PFSK-1 (cell line): Measurements from ENCODE around the gene PLAC1.

Source experiments
- FOXP2 ChIP-seq: optimal IDR thresholded peaks from 2 replicates; pipeline ENCODE3; 2011; ENCODE audit warnings: borderline replicate concordance, control low read depth, inconsistent platforms; ENCODE audit not compliant: insufficient read depth; ENCODE audit errors: extremely low read length, extremely low read depth
- POLR2AphosphoS5 ChIP-seq: IDR thresholded peaks from 2 replicates; pipeline ENCODE4 v1.6.1; 2012; ENCODE audit warnings: low read depth, mild to moderate bottlenecking, control low read depth, low read length, moderate library complexity
- SIN3A ChIP-seq: IDR thresholded peaks from 2 replicates; pipeline ENCODE4 v1.6.1; 2012; ENCODE audit warnings: mild to moderate bottlenecking, low read length, moderate library complexity, borderline replicate concordance; ENCODE audit not compliant: insufficient read depth
- TAF1 ChIP-seq: IDR thresholded peaks from 2 replicates; pipeline ENCODE4 v1.6.1; 2012; ENCODE audit warnings: low read length, control low read depth, borderline replicate concordance; ENCODE audit not compliant: insufficient read depth
- TF ChIP-seq, protein P1 (sequence below), 2 experiments: IDR thresholded peaks; 2 replicates each; pipeline versions ENCODE4 v1.6.1 to v1.8.0; 2011 to 2012; ENCODE audit warnings: low read depth in 2 of 2, low read length in 2 of 2, control low read depth in 1 of 2, inconsistent platforms in 1 of 2, mild to moderate bottlenecking in 1 of 2, moderate library complexity in 1 of 2; ENCODE audit not compliant: insufficient read depth in 1 of 2

PLAC1 gene

DNA sequence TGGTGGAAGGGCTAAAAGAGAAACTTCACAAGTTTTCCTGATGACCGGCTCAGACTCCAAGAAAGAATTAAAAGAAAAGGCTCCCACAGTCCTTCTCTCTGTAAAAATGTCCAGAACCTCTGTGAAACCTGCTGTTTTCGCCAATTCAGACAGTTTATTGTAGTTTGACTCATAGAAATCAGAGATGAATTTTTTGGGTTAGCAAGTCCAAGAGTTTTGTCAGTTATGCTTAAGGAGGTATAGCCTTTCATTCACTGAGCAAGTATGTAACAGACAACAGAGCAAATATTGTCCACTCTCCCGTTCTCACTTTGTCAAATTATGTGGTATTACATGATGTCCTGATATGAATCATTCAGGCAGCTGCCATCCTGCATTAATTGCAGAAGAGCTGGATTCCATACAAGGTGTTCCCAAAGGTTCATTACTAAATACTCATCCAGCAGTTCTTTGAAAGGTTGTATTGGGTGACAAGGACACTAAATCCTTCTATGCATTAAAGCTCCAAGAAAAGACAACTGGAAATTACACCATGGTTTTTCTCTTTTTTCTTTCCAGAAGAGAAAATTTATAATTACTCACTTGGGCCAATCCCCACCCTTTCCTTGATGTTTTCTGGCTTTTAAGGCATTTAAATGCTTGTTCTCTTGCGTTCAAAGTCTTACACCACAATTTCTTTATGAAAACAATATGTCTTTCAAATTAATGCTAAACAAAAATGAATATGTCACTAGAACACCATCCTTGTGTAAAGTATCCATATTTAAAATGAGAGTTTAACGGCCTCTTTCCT is 30.0 kb upstream of the PLAC1 start:
- TF ChIP-seq, protein P1, sequence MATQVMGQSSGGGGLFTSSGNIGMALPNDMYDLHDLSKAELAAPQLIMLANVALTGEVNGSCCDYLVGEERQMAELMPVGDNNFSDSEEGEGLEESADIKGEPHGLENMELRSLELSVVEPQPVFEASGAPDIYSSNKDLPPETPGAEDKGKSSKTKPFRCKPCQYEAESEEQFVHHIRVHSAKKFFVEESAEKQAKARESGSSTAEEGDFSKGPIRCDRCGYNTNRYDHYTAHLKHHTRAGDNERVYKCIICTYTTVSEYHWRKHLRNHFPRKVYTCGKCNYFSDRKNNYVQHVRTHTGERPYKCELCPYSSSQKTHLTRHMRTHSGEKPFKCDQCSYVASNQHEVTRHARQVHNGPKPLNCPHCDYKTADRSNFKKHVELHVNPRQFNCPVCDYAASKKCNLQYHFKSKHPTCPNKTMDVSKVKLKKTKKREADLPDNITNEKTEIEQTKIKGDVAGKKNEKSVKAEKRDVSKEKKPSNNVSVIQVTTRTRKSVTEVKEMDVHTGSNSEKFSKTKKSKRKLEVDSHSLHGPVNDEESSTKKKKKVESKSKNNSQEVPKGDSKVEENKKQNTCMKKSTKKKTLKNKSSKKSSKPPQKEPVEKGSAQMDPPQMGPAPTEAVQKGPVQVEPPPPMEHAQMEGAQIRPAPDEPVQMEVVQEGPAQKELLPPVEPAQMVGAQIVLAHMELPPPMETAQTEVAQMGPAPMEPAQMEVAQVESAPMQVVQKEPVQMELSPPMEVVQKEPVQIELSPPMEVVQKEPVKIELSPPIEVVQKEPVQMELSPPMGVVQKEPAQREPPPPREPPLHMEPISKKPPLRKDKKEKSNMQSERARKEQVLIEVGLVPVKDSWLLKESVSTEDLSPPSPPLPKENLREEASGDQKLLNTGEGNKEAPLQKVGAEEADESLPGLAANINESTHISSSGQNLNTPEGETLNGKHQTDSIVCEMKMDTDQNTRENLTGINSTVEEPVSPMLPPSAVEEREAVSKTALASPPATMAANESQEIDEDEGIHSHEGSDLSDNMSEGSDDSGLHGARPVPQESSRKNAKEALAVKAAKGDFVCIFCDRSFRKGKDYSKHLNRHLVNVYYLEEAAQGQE (IDR thresholded peaks at IDR 0.05; ENCODE audit: insufficient read depth in 1 of 2, low read depth in 2 of 2, low read length in 2 of 2): no peak
- TF ChIP-seq TAF1 (no peak), SIN3A (no peak), POLR2AphosphoS5 (no peak), FOXP2 (no peak)

DNA sequence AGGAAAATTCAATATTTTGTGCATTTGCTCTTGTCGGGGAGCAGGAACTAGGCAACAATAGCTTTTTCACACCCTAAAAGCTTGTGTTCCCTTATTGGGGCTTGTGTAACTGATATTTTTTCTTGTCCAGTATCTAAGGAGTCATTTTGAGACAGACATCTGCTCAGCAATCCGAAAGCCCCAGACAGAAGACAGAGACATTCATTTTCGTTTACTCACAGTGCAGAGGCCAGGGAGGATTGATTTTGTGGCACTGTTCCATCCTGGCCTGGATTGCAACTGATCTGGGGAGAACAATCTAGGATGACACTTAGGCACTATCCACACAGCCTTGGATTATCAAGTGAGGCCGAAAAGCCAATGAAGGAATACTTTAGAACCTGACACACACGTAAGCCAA is 27.4 kb upstream of the PLAC1 start:
- no peak for TF ChIP-seq SIN3A
- TF ChIP-seq POLR2AphosphoS5: no peak
- TF ChIP-seq, protein P1 (IDR thresholded peaks at IDR 0.05; ENCODE audit: insufficient read depth in 1 of 2, low read depth in 2 of 2, low read length in 2 of 2): no peak
- no peak for TF ChIP-seq FOXP2
- no peak for TF ChIP-seq TAF1

DNA sequence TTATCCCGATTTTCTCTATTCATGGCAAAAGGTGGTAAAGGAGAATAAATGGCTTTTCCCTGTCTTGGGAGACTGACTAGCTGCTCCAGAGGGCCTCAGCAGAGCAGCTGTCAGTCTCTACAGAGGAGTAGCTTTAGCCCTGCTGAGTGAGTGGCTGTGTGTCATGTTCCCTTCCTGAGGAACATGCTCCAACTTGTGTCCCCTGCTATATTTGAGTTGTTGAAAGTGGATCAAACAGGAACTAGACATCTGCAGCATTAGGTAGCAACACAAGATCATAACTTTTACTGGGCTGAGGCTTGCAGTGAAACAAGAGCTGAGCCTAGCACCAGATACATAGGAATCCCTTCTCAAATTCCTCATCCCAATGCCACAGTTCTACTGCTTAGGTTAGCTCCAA is 26.7 kb upstream of the PLAC1 start:
- TF ChIP-seq, protein P1 (IDR thresholded peaks at IDR 0.05; ENCODE audit: insufficient read depth in 1 of 2, low read depth in 2 of 2, low read length in 2 of 2): no peak
- TF ChIP-seq POLR2AphosphoS5 (no peak), SIN3A (no peak), FOXP2 (no peak)

DNA sequence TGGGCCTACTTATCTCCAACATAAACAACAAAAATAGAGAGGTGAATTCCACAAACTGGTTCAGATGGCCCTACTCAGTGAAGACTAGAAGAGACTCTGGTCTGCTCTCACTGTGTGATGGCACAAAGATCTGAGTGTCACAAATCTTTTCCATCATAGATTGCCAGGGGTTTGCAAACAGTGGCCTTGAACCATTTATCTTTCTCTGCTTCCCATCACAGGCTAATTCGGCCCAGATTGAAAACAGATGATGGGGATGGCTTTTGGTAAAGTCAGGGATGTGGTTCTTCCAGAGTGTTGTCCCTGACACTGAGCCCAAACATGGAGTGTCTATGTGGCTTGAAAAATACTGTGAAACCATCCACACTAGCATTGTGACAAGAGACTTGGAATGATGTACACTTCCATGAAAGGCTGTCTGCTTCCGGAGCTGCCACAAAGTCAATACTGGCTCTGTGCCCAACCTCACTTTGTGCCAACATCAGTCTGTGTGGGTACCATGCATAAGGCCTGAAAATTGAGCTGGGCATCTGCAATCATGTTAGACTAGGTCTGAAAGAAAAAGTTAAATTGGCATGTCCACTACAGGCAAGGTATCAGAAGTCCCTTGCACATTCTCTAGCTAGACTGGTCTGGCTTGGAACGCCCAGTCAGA is 25.2 kb upstream of the PLAC1 start:
- TF ChIP-seq, protein P1 (IDR thresholded peaks at IDR 0.05; ENCODE audit: insufficient read depth in 1 of 2, low read depth in 2 of 2, low read length in 2 of 2): no peak
- TF ChIP-seq FOXP2 (no peak), SIN3A (no peak), TAF1 (no peak), POLR2AphosphoS5 (no peak)

DNA sequence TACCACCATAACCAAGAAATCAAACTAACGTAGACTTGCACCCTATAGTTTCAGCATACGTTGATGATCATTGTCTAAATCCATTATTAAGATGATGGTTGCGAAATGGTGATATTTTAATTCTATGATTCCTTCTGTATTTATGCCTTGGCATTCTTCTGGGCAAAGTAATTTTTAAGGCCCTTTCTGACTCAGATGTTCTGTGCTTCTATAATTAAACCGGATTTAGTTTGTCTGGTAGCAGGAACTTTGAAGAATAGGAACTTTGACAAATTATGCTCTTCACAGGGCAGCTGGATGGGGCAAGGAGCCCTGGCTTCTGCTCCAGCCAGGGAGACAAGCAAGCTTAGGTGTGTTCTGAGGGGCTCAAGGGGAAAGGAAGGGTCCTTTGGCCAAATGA is 23.8 kb upstream of the PLAC1 start:
- TF ChIP-seq SIN3A: no peak
- no peak for TF ChIP-seq FOXP2
- no peak for TF ChIP-seq TAF1
- TF ChIP-seq, protein P1 (IDR thresholded peaks at IDR 0.05; ENCODE audit: insufficient read depth in 1 of 2, low read depth in 2 of 2, low read length in 2 of 2): no peak
- TF ChIP-seq POLR2AphosphoS5: no peak
